Measurements from ENCODE around the gene KRT4. TPM values are rescaled to one million over a fixed set of nuclear protein-coding genes. Genes with fewer than 3 reads are reported as not detected.

KRT4 gene
- total RNA-seq, 1 donor: not detected

GRCh38 chr12:52787324-52788191, 26.4 kb downstream of the KRT4 start:
- peak; percentile 9 for DNase-seq (ENCODE audit: low read depth)
- H3K4me3 ChIP-seq (ENCODE audit: low read depth, low read length): no peak overlapping the region
- TF ChIP-seq CTCF (IDR thresholded peaks at IDR 0.05; ENCODE audit: insufficient read depth, low read depth, low read length): no peak

GRCh38 chr12:52784909-52785308, 29.0 kb downstream of the KRT4 start:
- no peak for DNase-seq (ENCODE audit: low read depth)
- no peak overlapping the region for H3K4me3 ChIP-seq (ENCODE audit: low read depth, low read length)
- no peak for TF ChIP-seq CTCF (IDR thresholded peaks at IDR 0.05; ENCODE audit: insufficient read depth, low read depth, low read length)

GRCh38 chr12:52783563-52784316, 30.2 kb downstream of the KRT4 start:
- no peak for TF ChIP-seq CTCF (IDR thresholded peaks at IDR 0.05; ENCODE audit: insufficient read depth, low read depth, low read length)
- no peak for DNase-seq (ENCODE audit: low read depth)
- no peak overlapping the region for H3K4me3 ChIP-seq (ENCODE audit: low read depth, low read length)

- H3K4me3 ChIP-seq (ENCODE audit: low read depth, low read length): no peak overlapping the region
- TF ChIP-seq CTCF (IDR thresholded peaks at IDR 0.05; ENCODE audit: insufficient read depth, low read depth, low read length): no peak
- no peak for DNase-seq (ENCODE audit: low read depth)
Measured at GRCh38 chr12:52782502-52782901, 31.4 kb downstream of the KRT4 start.

GRCh38 chr12:52781399-52782082, 32.4 kb downstream of the KRT4 start:
- no peak for TF ChIP-seq CTCF (IDR thresholded peaks at IDR 0.05; ENCODE audit: insufficient read depth, low read depth, low read length)
- DNase-seq (ENCODE audit: low read depth): no peak
- no peak overlapping the region for H3K4me3 ChIP-seq (ENCODE audit: low read depth, low read length)

GRCh38 chr12:52779914-52780313, 34.0 kb downstream of the KRT4 start:
- no peak overlapping the region for H3K4me3 ChIP-seq (ENCODE audit: low read depth, low read length)
- TF ChIP-seq CTCF (IDR thresholded peaks at IDR 0.05; ENCODE audit: insufficient read depth, low read depth, low read length): no peak
- DNase-seq (ENCODE audit: low read depth): no peak

Measured in fibroblast of villous mesenchyme (primary cell).